A549 treated with AZD9567 at 1 μM for 4 hours (cell line): ENCODE results near the gene TSC22D1. TPM values are rescaled to one million over a fixed set of nuclear protein-coding genes. Genes with fewer than 3 reads are reported as not detected.

ENCODE experiments used
- total RNA-seq: library from RNA; stranded (reverse); fragments of 200-300 nt; extraction: Qiagen RNA extraction; gene quantifications from 5 replicates; pipeline ENCODE4 v1.2.3, GENCODE V29; 2022; ENCODE audit not compliant: insufficient read depth

The TSC22D1 gene
- total RNA-seq = 51.6 to 59.7 TPM (median 56.7 TPM) in 5 replicates

GRCh38 chr13:44575741-44576350 is at the start of gene TSC22D1:
TSC22D1 (minus strand) TSS chr13:44576330; CDS start chr13:44576074, 256 bp downstream.

Other genes starting within 250 kb of the TSC22D1 start
- not detected in 5 replicates for gene SERP2, start 202.5 kb downstream of the TSC22D1 start, total RNA-seq